ENCODE results near the gene GP1BA. TPM values are rescaled to one million over a fixed set of nuclear protein-coding genes. Genes with fewer than 3 reads are reported as not detected.

Gene GP1BA
- total RNA-seq, 4 donors from 2014 or later, result not detected

DNA sequence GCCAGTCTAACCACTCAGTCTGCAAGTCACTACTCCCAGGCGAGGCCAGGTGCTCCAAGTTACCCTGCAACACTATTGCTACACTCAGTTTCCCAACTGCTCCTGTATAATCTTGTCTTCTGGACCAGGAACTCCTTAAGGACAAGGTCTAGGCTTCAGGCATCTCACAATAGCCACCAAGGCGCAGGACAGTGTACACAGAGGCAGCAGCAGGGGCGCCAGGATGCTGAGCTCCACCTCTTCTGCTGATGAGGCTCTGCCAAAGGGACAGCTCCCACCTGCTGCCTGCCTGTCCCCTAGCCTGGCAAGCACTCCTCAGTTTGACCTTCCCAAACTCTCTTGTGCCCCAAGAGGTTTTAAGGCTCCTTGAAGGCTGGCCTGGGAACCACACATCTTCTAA lies 4.4 kb downstream of the GP1BA start:
- no peak for TF ChIP-seq POLR2A (IDR thresholded peaks at IDR 0.05)
- TF ChIP-seq, protein P1, sequence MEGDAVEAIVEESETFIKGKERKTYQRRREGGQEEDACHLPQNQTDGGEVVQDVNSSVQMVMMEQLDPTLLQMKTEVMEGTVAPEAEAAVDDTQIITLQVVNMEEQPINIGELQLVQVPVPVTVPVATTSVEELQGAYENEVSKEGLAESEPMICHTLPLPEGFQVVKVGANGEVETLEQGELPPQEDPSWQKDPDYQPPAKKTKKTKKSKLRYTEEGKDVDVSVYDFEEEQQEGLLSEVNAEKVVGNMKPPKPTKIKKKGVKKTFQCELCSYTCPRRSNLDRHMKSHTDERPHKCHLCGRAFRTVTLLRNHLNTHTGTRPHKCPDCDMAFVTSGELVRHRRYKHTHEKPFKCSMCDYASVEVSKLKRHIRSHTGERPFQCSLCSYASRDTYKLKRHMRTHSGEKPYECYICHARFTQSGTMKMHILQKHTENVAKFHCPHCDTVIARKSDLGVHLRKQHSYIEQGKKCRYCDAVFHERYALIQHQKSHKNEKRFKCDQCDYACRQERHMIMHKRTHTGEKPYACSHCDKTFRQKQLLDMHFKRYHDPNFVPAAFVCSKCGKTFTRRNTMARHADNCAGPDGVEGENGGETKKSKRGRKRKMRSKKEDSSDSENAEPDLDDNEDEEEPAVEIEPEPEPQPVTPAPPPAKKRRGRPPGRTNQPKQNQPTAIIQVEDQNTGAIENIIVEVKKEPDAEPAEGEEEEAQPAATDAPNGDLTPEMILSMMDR (IDR thresholded peaks at IDR 0.05 in 4 of 5, conservative IDR thresholded peaks at IDR 0.05 in 1 of 5), result no peak
- ATAC-seq (peak in 1 of 2 donors; percentile 9), DNase-seq (peak in 1 of 2 donors; percentile 81)
- in situ Hi-C loops (cut with MboI; ENCODE audit: low sequenced_read_pairs in 4 of 4), result loop anchor here in 1 of 4 donors (5.0 kb wide), 1 partner anchor 46 kb away; no protein-coding TSS in a partner anchor
- Histone ChIP-seq H3K27me3 (no peaks in the 10 kb centered on the region), H3K4me1 (peaks cover 39 to 49% of the 10 kb centered on the region in 2 donors), H3K9me3 (no peaks in the 10 kb centered on the region), H3K4me3 (no peak overlapping the region), H3K27ac (peak overlapping the region; percentile 57 to 95 (median 94)), H3K36me3 (peaks cover 0 to 17% of the 10 kb centered on the region in 2 donors)
- intact Hi-C loops (cut with DNase I; ENCODE audit: low total_unique reads), result no loop called here

DNA sequence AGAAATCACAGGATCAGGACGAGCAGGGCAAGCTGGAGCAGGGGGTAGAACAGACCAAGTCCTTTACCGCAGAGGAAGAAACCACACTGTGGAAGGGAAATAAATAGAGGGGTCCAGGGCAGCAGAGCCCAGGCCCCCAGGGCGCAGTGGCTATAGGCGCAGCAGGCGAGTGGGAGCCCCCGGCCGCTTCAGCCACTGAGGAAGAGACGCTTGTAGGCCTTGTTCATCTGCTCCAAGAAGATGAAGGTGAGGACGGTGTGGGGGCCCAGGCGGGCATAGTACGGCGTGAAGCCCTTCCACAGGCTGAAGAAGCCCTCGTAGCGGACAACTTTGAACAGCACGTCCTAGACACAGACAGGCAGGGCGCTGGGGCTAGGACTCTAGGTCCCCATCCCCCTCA lies 5.5 kb downstream of the GP1BA start:
- no peaks in the 10 kb centered on the region for H3K9me3 ChIP-seq
- DNase-seq (no peak), ATAC-seq (no peak)
- H3K4me3 ChIP-seq, result no peak overlapping the region
- peaks cover 0 to 23% of the 10 kb centered on the region in 2 donors for H3K36me3 ChIP-seq
- in situ Hi-C loops (cut with MboI; ENCODE audit: low sequenced_read_pairs in 4 of 4) (loop anchor here in 1 of 4 donors (5.0 kb wide), 1 partner anchor 45 kb away; no protein-coding TSS in a partner anchor), intact Hi-C loops (cut with DNase I; ENCODE audit: low total_unique reads) (no loop called here)
- H3K27ac ChIP-seq, result peak overlapping the region; percentile 94 to 97 (median 94)
- H3K27me3 ChIP-seq, result no peaks in the 10 kb centered on the region
- H3K4me1 ChIP-seq, result peaks cover 46 to 53% of the 10 kb centered on the region in 2 donors
- no peak for TF ChIP-seq POLR2A (IDR thresholded peaks at IDR 0.05)
- TF ChIP-seq, protein P1 (IDR thresholded peaks at IDR 0.05 in 4 of 5, conservative IDR thresholded peaks at IDR 0.05 in 1 of 5), result no peak

DNA sequence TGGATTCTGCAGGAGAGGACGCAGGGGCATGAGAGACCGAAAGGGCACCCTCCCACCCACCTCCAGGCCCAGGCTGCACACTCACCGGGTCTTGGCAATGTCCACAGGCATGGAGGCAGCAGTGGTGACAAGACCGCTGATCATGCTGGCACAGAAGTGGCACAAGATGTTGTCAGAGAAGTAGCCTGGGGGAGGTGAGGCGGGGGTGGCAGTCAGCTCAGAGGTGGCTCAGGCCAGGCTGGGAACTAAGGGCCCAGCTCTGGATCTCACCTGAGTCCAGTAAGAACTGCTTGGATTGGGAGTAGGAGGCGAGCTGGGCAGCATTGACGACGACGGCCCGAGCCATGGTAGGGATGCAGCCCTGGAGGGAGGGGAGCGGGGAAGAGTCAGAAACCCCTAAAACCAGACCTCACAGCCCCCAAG lies 6.0 kb downstream of the GP1BA start:
- DNase-seq (no peak), ATAC-seq (no peak)
- peaks cover 0 to 28% of the 10 kb centered on the region in 2 donors for H3K36me3 ChIP-seq
- peaks cover 46 to 53% of the 10 kb centered on the region in 2 donors for H3K4me1 ChIP-seq
- H3K27me3 ChIP-seq, result no peaks in the 10 kb centered on the region
- H3K27ac ChIP-seq, result peak overlapping the region; percentile 94 to 97 (median 94)
- intact Hi-C loops (cut with DNase I; ENCODE audit: low total_unique reads), result loop anchor here (2.0 kb wide), 1 partner anchor 29 kb away; no protein-coding TSS in a partner anchor
- no peaks in the 10 kb centered on the region for H3K9me3 ChIP-seq
- in situ Hi-C loops (cut with MboI; ENCODE audit: low sequenced_read_pairs in 4 of 4), result loop anchor here in 1 of 4 donors (5.0 kb wide), 1 partner anchor 44 kb away; no protein-coding TSS in a partner anchor
- peak overlapping the region in 2 of 4 donors; percentile 91 to 92 for H3K4me3 ChIP-seq
- no peak for TF ChIP-seq POLR2A (IDR thresholded peaks at IDR 0.05)
- TF ChIP-seq, protein P1 (IDR thresholded peaks at IDR 0.05 in 4 of 5, conservative IDR thresholded peaks at IDR 0.05 in 1 of 5), result no peak

DNA sequence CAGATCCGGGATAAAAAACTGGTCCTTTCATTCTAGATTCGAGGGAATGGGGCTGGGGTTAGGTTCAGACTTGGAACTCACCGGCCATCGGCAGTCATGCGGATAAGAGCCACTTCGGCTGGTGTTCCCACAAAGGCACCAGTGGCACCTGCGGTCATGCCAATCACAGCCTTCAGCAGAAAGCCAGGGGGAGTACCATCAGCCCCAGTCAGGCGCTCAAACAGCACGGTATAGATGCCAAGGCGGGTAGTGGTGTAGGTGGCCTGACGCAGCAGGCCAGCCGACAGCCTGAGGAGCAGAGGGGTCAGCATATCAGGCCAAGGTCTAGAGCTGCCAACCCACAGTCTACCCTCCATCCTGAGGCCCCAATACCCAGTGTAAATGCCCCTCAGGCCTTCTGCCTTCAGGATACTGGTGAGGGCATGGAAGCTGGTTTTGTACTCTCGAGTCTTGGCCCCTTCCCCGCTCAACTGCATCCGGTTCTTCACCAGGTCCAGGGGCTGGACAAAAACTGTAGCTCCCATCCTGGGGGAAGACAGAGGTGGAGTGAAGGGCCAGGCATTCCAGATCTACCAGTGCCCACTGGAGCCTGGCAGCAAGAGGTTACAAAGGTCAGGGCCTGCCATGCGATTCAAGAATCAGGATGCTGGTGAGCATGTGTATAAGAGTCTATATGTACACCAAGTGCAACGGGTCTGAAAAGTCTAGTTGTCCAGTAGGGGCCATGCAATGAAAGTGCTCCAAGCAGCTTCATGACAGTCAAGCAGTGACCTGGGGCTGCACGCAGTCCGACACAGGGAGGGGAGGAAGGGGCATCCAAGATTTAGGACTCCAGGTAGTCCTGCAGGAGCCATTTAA lies 6.8 kb downstream of the GP1BA start:
- ATAC-seq (peak in 1 of 2 donors; percentile 2), DNase-seq (peak in 1 of 2 donors; percentile 68)
- H3K4me1 ChIP-seq, result peaks cover 45 to 51% of the 10 kb centered on the region in 2 donors
- H3K36me3 ChIP-seq, result peaks cover 0 to 36% of the 10 kb centered on the region in 2 donors
- TF ChIP-seq, protein P1 (IDR thresholded peaks at IDR 0.05 in 4 of 5, conservative IDR thresholded peaks at IDR 0.05 in 1 of 5), result no peak
- peak in 1 of 2 donors; percentile 16 for TF ChIP-seq POLR2A (IDR thresholded peaks at IDR 0.05)
- peak overlapping the region; percentile 94 to 97 (median 94) for H3K27ac ChIP-seq
- in situ Hi-C loops (cut with MboI; ENCODE audit: low sequenced_read_pairs in 4 of 4) (loop anchor here in 1 of 4 donors (5.0 kb wide), 1 partner anchor 43 kb away; no protein-coding TSS in a partner anchor), intact Hi-C loops (cut with DNase I; ENCODE audit: low total_unique reads) (loop anchor here (2.0 kb wide), 1 partner anchor 30 kb away; no protein-coding TSS in a partner anchor)
- no peaks in the 10 kb centered on the region for H3K9me3 ChIP-seq
- peak overlapping the region; percentile 91 to 98 (median 92) for H3K4me3 ChIP-seq
- H3K27me3 ChIP-seq, result no peaks in the 10 kb centered on the region
